Measurements from ENCODE around the gene KIAA1614. TPM values are rescaled to one million over a fixed set of nuclear protein-coding genes. Genes with fewer than 3 reads are reported as not detected.

KIAA1614 gene
- total and polyA plus RNA-seq, 10 of the 15 experiments (the other 5 are each of a cell fraction or from before 2014, with no cell fraction given): 0.03 to 1.0 (median 0.26) TPM; not detected in 1

- Histone ChIP-seq H3K4me1 (ENCODE audit: control insufficient read depth, insufficient read depth, low read length) (peaks cover 17% of the 10 kb centered on the region), H2AFZ (ENCODE audit: control insufficient read depth, low read depth, low read length) (no peak overlapping the region), H3K79me2 (ENCODE audit: control insufficient read depth, insufficient read depth, low read length) (no peaks in the 10 kb centered on the region), H3K27ac (ENCODE audit: control insufficient read depth, insufficient read depth) (no peak overlapping the region), H3K4me3 (no peak overlapping the region), H3K36me3 (ENCODE audit: control insufficient read depth in 2 of 2, insufficient read depth in 2 of 2, low read length in 1 of 2) (no peaks in the 10 kb centered on the region), H4K20me1 (ENCODE audit: control insufficient read depth, insufficient read depth) (no peaks in the 10 kb centered on the region), H3K9ac (ENCODE audit: control insufficient read depth, insufficient read depth, low read length) (no peak overlapping the region), H3K9me3 (replicated peaks; ENCODE audit: control insufficient read depth, insufficient read depth, low read length) (no peaks in the 10 kb centered on the region), H3K27me3 (replicated peaks in 1 of 2; ENCODE audit: control insufficient read depth in 2 of 2, insufficient read depth in 2 of 2, low read length in 1 of 2) (no peaks in the 10 kb centered on the region; a peak in 1 of 4 replicates), H3K4me2 (ENCODE audit: control insufficient read depth, insufficient read depth) (no peak overlapping the region)
- ChIA-PET RAD21 (ENCODE audit: unreplicated experiment) (interaction anchor here (1.2 to 1.9 kb wide), 3 partner anchors 9 to 50 kb away, joined by 3 to 5 read pairs (median 4); no protein-coding TSS in a partner anchor), SMC1A (ENCODE audit: uncharacterized antibody, unreplicated experiment) (interaction anchor here (1.0 to 2.2 kb wide), 4 partner anchors 9 to 234 kb away, joined by 3 to 6 read pairs (median 4); no protein-coding TSS in a partner anchor), CTCF (interaction anchor here (0.6 to 1.7 kb wide), 4 partner anchors 11 to 50 kb away, joined by 3 to 6 read pairs (median 4); no protein-coding TSS in a partner anchor), POLR2A (no interaction called here)
- intact Hi-C loops (cut with micrococcal nuclease; ENCODE audit: unreplicated experiment): no loop called here
- ATAC-seq (no peak), FAIRE-seq (no peak), DNase-seq (ENCODE audit: low read depth, low spot score) (no peak)
- in situ Hi-C loops (cut with MboI): no loop called here
- BruUV-seq (replicated peaks): no TSS peak
- WGBS (ENCODE audit: insufficient coverage, insufficient replicate concordance, low lambda C conversion rate, missing lambda C conversion rate): 40% methylated on average over 4 of the region's 4 CpGs
- no peak for TF ChIP-seq REST (IDR thresholded peaks at IDR 0.05; ENCODE audit: low read depth, low read length)
- no peak for TF ChIP-seq ZBTB40 (IDR thresholded peaks at IDR 0.05; ENCODE audit: borderline replicate concordance)
- no peak for TF ChIP-seq PRDM15 (CRISPR knock-in tag; IDR thresholded peaks at IDR 0.05)
- TF ChIP-seq SMAD1 (IDR thresholded peaks at IDR 0.05; ENCODE audit: low read depth, partially characterized antibody): no peak
- no peak for TF ChIP-seq NFYB (IDR thresholded peaks at IDR 0.05; ENCODE audit: insufficient read depth, low read depth, low read length)
- TF ChIP-seq POLR2AphosphoS5 (IDR thresholded peaks at IDR 0.05; ENCODE audit: low read length): no peak
- no peak for TF ChIP-seq E2F8 (IDR thresholded peaks at IDR 0.05; ENCODE audit: low read depth, partially characterized antibody)
- TF ChIP-seq CREM (IDR thresholded peaks at IDR 0.05; ENCODE audit: low read depth): no peak
- TF ChIP-seq SREBF1 (IDR thresholded peaks at IDR 0.05; ENCODE audit: low read length): no peak
Observed at GRCh38 chr1:180931529-180931928, 18.8 kb downstream of the KIAA1614 start.

All from GM12878 (cell line).